CD4-positive, alpha-beta memory T cell (primary cell): ENCODE results near the gene CCDC116. TPM values are rescaled to one million over a fixed set of nuclear protein-coding genes. Genes with fewer than 3 reads are reported as not detected.

Source experiments
- CTCF ChIA-PET: fragments of 350-600 bp; sonication (Branson Sonifier 250); formaldehyde crosslinking; loops from one replicate; lab custom pipeline; 2021; ENCODE audit warnings: inconsistent platforms; ENCODE audit not compliant: partially characterized antibody; lab: Charles Lee
- POLR2A ChIA-PET: fragments of 350-600 bp; sonication (Branson Sonifier 250); formaldehyde crosslinking; loops from one replicate; lab custom pipeline; 2021; ENCODE audit not compliant: partially characterized antibody; lab: Charles Lee
- DNase-seq, 5 donors: peaks; one replicate each; pipeline versions ENCODE4 v3.0.0 to v3.0.0-alpha.2; 2020 to 2022; ENCODE audit warnings: mixed read lengths in 1 of 5
- H3K27ac ChIP-seq: one replicate; pipeline ENCODE4 v1.7.0; 2013; ENCODE audit warnings: low read depth, low read length
- H3K27me3 ChIP-seq: 2 replicates; pipeline ENCODE4 v1.7.0; 2013; ENCODE audit warnings: mild to moderate bottlenecking, low read length, moderate library complexity; ENCODE audit not compliant: insufficient read depth
- H3K36me3 ChIP-seq: 2 replicates; pipeline ENCODE4 v1.7.0; 2013; ENCODE audit warnings: mild to moderate bottlenecking, low read length, moderate library complexity; ENCODE audit not compliant: insufficient read depth
- H3K4me1 ChIP-seq: 2 replicates; pipeline ENCODE4 v1.7.0; 2013; ENCODE audit warnings: mild to moderate bottlenecking, low read length, moderate library complexity; ENCODE audit not compliant: insufficient read depth
- H3K4me3 ChIP-seq, 2 donors: one replicate each; pipeline ENCODE4 v1.7.0; 2013; ENCODE audit warnings: low read length in 2 of 2, mild to moderate bottlenecking in 1 of 2
- H3K9me3 ChIP-seq, 2 donors: one replicate each; pipeline ENCODE4 v1.7.0; 2013; ENCODE audit warnings: low read length in 2 of 2, control low read depth in 1 of 2; ENCODE audit not compliant: control insufficient read depth in 1 of 2
- H3K27ac Mint-ChIP-seq, 7 donors: one replicate each; pipeline ENCODE4 v1.8.0; 2020 to 2021; ENCODE audit warnings: mixed read lengths in 7 of 7, mild to moderate bottlenecking in 6 of 7, inconsistent platforms in 3 of 7, moderate library complexity in 3 of 7
- H3K27me3 Mint-ChIP-seq, 2 donors: one replicate each; pipeline ENCODE4 v1.8.0; 2020 to 2021; ENCODE audit warnings: mixed read lengths in 2 of 2
- H3K36me3 Mint-ChIP-seq, 2 donors: one replicate each; pipeline ENCODE4 v1.8.0; 2020 to 2021; ENCODE audit warnings: mixed read lengths in 2 of 2, inconsistent platforms in 1 of 2, mild to moderate bottlenecking in 1 of 2
- H3K4me1 Mint-ChIP-seq, 4 donors: one replicate each; pipeline ENCODE4 v1.8.0; 2020 to 2021; ENCODE audit warnings: mixed read lengths in 4 of 4, mild to moderate bottlenecking in 1 of 4
- H3K4me3 Mint-ChIP-seq, 8 donors: one replicate each; pipeline ENCODE4 v1.8.0; 2020 to 2021; ENCODE audit warnings: mixed read lengths in 8 of 8, mild to moderate bottlenecking in 7 of 8, moderate library complexity in 6 of 8, inconsistent platforms in 3 of 8
- H3K9me3 Mint-ChIP-seq, 8 donors: one replicate each; pipeline ENCODE4 v1.8.0; 2020 to 2021; ENCODE audit warnings: mixed read lengths in 8 of 8, mild to moderate bottlenecking in 5 of 8, inconsistent platforms in 3 of 8, moderate library complexity in 1 of 8
- intact Hi-C: fragments of 100-400 bp; cut with micrococcal nuclease; formaldehyde crosslinking; loops from one replicate; pipeline ENCODE4 v1.15.1; 2023
- polyA plus RNA-seq, 2 donors: library from polyadenylated mRNA; unstranded; fragments of 300-500 nt; fragmentation: Illumina TruSeq; gene quantifications; one replicate each; pipeline ENCODE4 v1.2.3, GENCODE V29; 2021
- total RNA-seq, 2 experiments: library from RNA; stranded (reverse); gene quantifications; one replicate each; pipeline ENCODE4 v1.2.3, GENCODE V29; 2021

Gene CCDC116
- total and polyA plus RNA-seq, 4 experiments from 2014 or later, result 0.19 to 0.29 TPM; not detected in 2

DNA sequence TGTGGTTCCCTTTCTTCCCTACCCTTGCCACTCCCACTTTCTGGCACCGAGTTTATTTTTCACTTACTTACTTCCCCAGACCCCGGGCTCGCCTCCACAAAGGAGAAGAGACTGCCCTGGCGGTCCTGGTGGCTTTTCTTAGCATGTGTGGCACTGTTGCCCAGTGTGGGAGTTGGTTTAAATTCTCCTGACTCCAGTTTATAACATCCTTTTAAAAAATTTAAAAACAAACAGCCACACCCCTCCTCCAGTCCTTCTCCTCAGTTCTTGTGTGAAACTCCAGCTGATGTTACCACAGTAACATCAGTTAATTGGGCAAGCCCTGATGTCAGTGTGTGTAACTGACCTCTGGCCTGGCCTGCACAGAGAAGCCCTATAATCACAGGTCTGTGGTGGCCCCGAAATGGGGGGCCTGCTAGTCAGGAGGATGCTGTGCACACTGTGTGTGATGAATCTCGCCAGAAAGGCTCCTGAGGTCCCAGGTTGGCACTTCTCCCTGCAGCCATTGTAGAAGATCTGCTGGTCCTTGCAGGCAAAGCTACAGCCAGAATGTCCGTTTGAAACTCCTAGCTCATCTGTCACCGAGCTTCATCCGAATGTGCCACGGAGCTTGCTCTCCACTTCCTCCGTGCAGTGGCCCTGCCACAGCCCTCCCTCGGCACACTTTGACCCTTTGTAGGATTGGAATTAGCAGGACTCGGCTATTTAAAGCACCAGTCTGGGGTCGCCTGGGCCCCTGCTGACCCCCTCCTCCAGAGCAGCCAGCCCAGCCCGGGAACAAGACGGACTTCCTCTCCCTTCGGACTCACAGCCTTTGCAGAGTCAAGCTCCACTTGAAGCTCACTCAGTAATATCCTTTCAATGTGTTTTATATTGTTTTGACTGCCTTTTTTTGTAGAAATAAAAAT lies 10.3 kb upstream of the CCDC116 start:
- DNase-seq, result no peak
- peaks cover 35% of the 10 kb centered on the region for H3K36me3 ChIP-seq
- no peaks in the 10 kb centered on the region for H3K27me3 ChIP-seq
- no peak overlapping the region for H3K4me3 ChIP-seq
- peaks cover 18 to 50% (median 23%) of the 10 kb centered on the region in 4 donors for H3K4me1 Mint-ChIP-seq
- peaks cover 32% of the 10 kb centered on the region for H3K4me1 ChIP-seq
- intact Hi-C loops, result no loop called here
- no peaks in the 10 kb centered on the region for H3K27me3 Mint-ChIP-seq
- H3K9me3 ChIP-seq, result no peaks in the 10 kb centered on the region
- H3K27ac ChIP-seq, result no peak overlapping the region
- no peaks in the 10 kb centered on the region for H3K9me3 Mint-ChIP-seq
- H3K4me3 Mint-ChIP-seq, result no peak overlapping the region
- CTCF ChIA-PET, result interaction anchor here (0.9 to 3.9 kb wide), 3 partner anchors 9 to 24 kb away, joined by 4 to 27 read pairs (median 10); no protein-coding TSS in a partner anchor
- POLR2A ChIA-PET, result interaction anchor here (1.6 kb wide), 1 partner anchor 20 kb away, joined by 6 read pairs; the partner anchor contains the start of gene SDF2L1
- peak overlapping the region in 2 of 7 donors; percentile 21 to 41 for H3K27ac Mint-ChIP-seq
- H3K36me3 Mint-ChIP-seq, result peaks cover 8 to 44% of the 10 kb centered on the region in 2 donors

DNA sequence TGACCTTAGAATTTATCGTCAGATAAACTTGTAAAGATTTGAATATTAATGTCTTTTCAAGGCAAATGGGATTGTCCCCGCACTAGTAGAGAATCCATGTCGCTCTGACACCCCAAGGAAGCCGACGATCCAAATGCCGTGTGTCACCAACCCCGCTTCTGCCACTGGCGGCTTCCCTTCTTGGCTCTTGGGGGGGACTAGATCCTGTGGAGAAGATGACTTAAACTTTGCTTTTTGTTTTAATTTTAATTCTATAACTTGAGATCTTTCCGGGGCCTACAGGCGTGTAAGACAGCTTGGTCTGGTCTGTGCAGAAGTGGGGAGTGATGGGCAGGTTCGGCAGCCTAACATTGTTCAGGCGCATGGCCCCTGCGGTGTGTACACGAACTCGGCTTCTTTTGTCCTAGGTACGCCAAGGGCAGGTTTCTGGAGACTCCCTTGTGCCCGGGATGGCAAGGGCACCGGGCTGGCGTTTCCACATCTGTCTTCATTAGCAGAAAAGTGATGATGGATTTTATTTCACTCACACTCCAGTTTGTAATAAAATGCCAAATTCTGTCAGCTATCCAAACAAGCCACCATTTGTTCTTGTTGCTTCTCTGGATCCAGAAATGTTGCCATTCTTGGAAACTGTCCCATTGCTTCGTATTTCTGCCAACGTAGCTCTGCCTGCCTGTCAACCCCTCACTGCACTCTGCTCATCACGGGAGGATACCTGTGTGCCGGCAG lies 9.5 kb upstream of the CCDC116 start:
- H3K4me3 ChIP-seq, result no peak overlapping the region
- H3K27me3 ChIP-seq, result no peaks in the 10 kb centered on the region
- DNase-seq, result no peak
- peaks cover 40% of the 10 kb centered on the region for H3K4me1 ChIP-seq
- peaks cover 42% of the 10 kb centered on the region for H3K36me3 ChIP-seq
- Mint-ChIP-seq H3K9me3 (no peaks in the 10 kb centered on the region), H3K27me3 (no peaks in the 10 kb centered on the region), H3K27ac (peak overlapping the region in 3 of 7 donors; percentile 37 to 57 (median 54)), H3K36me3 (peaks cover 12 to 47% of the 10 kb centered on the region in 2 donors), H3K4me1 (peaks cover 20 to 58% (median 29%) of the 10 kb centered on the region in 4 donors), H3K4me3 (no peak overlapping the region)
- intact Hi-C loops, result no loop called here
- no peak overlapping the region for H3K27ac ChIP-seq
- ChIA-PET CTCF (interaction anchor here (1.0 to 3.9 kb wide), 5 partner anchors 11 to 26 kb away, joined by 3 to 27 read pairs (median 5); partner anchors contain the start of gene SDF2L1), POLR2A (interaction anchor here (1.6 kb wide), 1 partner anchor 19 kb away, joined by 6 read pairs; the partner anchor contains the start of gene SDF2L1)
- H3K9me3 ChIP-seq, result no peaks in the 10 kb centered on the region

DNA sequence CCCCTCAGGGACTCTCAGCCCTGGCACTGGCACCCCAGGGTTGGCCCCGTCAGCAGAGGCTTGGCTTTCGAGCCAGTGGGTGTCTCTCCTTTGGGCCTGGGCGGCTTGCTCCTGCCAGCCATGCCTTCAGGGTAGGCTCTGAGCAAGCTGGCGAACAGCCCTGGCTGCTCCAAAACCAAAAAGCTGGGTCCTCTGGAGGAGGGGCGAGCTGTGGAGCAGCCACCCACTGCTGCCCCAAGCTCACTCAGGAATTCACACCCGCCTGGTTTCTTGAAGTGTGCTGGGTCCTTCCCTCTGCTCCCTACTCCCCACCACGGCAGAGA lies 9.0 kb upstream of the CCDC116 start:
- H3K27me3 Mint-ChIP-seq, result no peaks in the 10 kb centered on the region
- H3K9me3 ChIP-seq, result no peaks in the 10 kb centered on the region
- peaks cover 15 to 50% of the 10 kb centered on the region in 2 donors for H3K36me3 Mint-ChIP-seq
- H3K4me1 Mint-ChIP-seq, result peaks cover 23 to 62% (median 32%) of the 10 kb centered on the region in 4 donors
- H3K27ac Mint-ChIP-seq, result peak overlapping the region in 1 of 7 donors; percentile 73
- no peak overlapping the region for H3K27ac ChIP-seq
- peaks cover 45% of the 10 kb centered on the region for H3K4me1 ChIP-seq
- H3K4me3 ChIP-seq, result no peak overlapping the region
- intact Hi-C loops, result no loop called here
- no peaks in the 10 kb centered on the region for H3K9me3 Mint-ChIP-seq
- POLR2A ChIA-PET, result interaction anchor here (1.6 kb wide), 1 partner anchor 19 kb away, joined by 6 read pairs; the partner anchor contains the start of gene SDF2L1
- no peak overlapping the region for H3K4me3 Mint-ChIP-seq
- H3K36me3 ChIP-seq, result peaks cover 46% of the 10 kb centered on the region
- CTCF ChIA-PET, result interaction anchor here (1.0 to 4.0 kb wide), 6 partner anchors 7 to 25 kb away, joined by 3 to 27 read pairs (median 8); partner anchors contain the start of gene SDF2L1
- H3K27me3 ChIP-seq, result no peaks in the 10 kb centered on the region
- DNase-seq, result no peak

DNA sequence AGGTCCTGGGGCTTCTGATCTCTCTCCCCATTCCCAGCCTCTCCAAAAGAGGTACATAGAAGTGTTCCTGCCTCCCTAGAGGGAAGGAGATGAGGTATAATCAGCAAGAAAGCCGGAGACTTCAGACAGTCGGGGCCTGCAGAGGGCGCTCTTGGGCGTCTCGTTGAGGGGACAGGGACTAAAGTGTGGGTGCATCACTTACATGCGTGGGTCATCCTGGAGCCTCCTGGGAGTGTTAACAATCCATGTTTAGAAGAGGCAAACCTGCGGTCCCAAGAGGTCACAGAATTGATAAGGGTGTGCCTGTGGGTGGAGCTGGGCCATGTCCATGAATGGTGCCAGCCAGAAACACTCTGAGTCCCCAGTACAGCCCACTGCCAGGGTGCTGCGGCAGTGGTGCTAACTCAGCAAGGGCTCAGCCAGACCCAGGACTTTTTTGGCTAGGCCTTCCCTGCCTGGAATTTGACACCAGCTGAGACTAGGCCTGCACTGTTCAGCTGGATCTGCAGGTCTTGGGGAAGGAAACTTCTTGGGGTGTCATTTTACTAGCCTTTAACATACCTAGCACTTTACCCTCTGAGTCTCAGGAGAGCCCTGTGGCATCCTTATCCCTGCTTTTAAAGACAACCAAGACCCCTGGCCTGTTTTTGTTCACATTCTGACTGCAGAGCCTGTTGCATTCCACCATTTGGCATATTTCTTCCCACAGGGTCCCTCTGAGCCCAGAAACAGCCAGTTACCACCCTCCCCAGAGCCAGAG lies 8.3 kb upstream of the CCDC116 start:
- no peak overlapping the region for H3K4me3 ChIP-seq
- H3K4me1 Mint-ChIP-seq, result peaks cover 22 to 64% (median 33%) of the 10 kb centered on the region in 4 donors
- H3K9me3 ChIP-seq, result no peaks in the 10 kb centered on the region
- H3K27ac Mint-ChIP-seq, result peak overlapping the region; percentile 52 to 92 (median 73)
- intact Hi-C loops, result no loop called here
- DNase-seq, result peak in 4 of 5 donors; percentile 16 to 29 (median 23)
- ChIA-PET CTCF (interaction anchor here (1.0 to 4.0 kb wide), 6 partner anchors 8 to 25 kb away, joined by 3 to 27 read pairs (median 7); no protein-coding TSS in a partner anchor), POLR2A (interaction anchor here (0.9 to 1.1 kb wide), 2 partner anchors 8 to 26 kb away, joined by 3 to 4 read pairs; no protein-coding TSS in a partner anchor)
- H3K27ac ChIP-seq, result no peak overlapping the region
- H3K9me3 Mint-ChIP-seq, result no peaks in the 10 kb centered on the region
- H3K27me3 ChIP-seq, result no peaks in the 10 kb centered on the region
- H3K4me3 Mint-ChIP-seq, result peak overlapping the region in 1 of 8 donors; percentile 20
- peaks cover 50% of the 10 kb centered on the region for H3K4me1 ChIP-seq
- H3K27me3 Mint-ChIP-seq, result no peaks in the 10 kb centered on the region
- H3K36me3 Mint-ChIP-seq, result peaks cover 15 to 50% of the 10 kb centered on the region in 2 donors
- H3K36me3 ChIP-seq, result peaks cover 46% of the 10 kb centered on the region

DNA sequence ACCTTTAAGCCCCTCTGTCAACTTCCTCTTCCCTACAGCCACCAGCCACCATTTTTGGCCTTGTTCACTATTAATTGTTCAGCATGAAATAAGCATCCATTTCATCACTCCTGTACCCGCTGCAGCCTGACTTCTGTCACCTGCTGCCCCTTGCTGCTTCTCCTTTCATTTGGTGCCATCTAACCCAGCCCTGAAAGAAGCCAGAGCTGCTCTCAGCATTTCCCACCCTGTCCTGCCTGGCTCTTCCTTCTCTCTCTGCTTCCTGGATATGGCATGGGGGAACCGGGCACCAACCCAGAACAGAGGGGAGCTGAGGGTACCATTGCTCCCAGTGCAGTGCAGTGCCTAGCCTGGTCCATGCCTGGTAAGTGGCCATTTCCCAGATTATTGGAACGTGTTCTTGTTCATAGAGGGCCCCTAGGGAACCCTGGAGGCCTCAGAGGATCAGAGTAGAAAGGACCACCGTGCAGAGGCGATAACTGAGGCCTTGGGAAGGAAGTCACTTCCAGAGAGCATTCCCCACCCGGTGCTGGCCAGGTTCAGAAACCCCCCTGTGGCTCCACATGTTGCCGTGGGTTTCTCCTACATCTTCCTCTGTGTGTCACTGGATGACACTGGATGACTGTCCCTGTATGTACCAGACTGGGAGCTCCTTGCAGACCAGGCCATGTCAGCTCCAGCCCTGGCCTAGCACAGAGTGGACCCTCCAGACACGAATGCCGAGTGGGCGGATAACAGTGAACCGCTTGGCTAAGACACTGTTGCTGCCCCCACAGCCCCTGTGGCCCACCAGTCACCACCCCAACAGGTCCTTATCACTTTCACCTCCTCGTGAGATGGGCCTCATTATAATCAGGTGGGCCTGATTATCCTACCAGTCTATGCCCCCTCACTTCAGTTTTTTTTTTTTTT lies 7.4 kb upstream of the CCDC116 start:
- Mint-ChIP-seq H3K4me1 (peaks cover 22 to 62% (median 36%) of the 10 kb centered on the region in 4 donors), H3K27me3 (no peaks in the 10 kb centered on the region), H3K27ac (peak overlapping the region; percentile 52 to 92 (median 73)), H3K9me3 (no peaks in the 10 kb centered on the region), H3K36me3 (peaks cover 15 to 51% of the 10 kb centered on the region in 2 donors), H3K4me3 (no peak overlapping the region)
- DNase-seq, result no peak
- peaks cover 52% of the 10 kb centered on the region for H3K4me1 ChIP-seq
- no peaks in the 10 kb centered on the region for H3K9me3 ChIP-seq
- H3K4me3 ChIP-seq, result no peak overlapping the region
- POLR2A ChIA-PET, result interaction anchor here (0.9 to 1.1 kb wide), 2 partner anchors 9 to 27 kb away, joined by 3 to 4 read pairs; no protein-coding TSS in a partner anchor
- H3K27me3 ChIP-seq, result no peaks in the 10 kb centered on the region
- intact Hi-C loops, result loop anchor here (5.0 kb wide), 1 partner anchor 623 kb away; the partner anchor contains the start of gene THAP7
- H3K36me3 ChIP-seq, result peaks cover 46% of the 10 kb centered on the region
- H3K27ac ChIP-seq, result no peak overlapping the region
- CTCF ChIA-PET, result interaction anchor here (1.0 to 4.0 kb wide), 5 partner anchors 9 to 21 kb away, joined by 4 to 27 read pairs (median 10); no protein-coding TSS in a partner anchor
